K562 (cell line): ENCODE results near the gene ZSCAN12. TPM values are rescaled to one million over a fixed set of nuclear protein-coding genes. Genes with fewer than 3 reads are reported as not detected.

Experiments
- BCLAF1 ChIP-seq, 2 experiments: fragments of 450-650 bp in 1 of 2; IDR thresholded peaks; 2 replicates each; pipeline ENCODE4 v1.6.1; 2011 to 2017; ENCODE audit warnings: low read depth in 2 of 2, antibody characterized with exemption in 1 of 2, borderline replicate concordance in 1 of 2, low read length in 1 of 2, mild to moderate bottlenecking in 1 of 2, mixed read lengths in 1 of 2; ENCODE audit not compliant: control insufficient read depth in 1 of 2
- PHF21A ChIP-seq: fragments of 450-650 bp; IDR thresholded peaks from 2 replicates; pipeline ENCODE4 v1.6.1; 2017; ENCODE audit warnings: low read depth, borderline replicate concordance
- PTBP1 ChIP-seq: fragments of 200-400 bp; formaldehyde crosslinking; IDR thresholded peaks from 2 replicates; pipeline ENCODE4 v1.6.1; 2017; ENCODE audit warnings: low read depth, low read length
- RBBP5 ChIP-seq: fragments of 200-600 bp; sonication (generic); IDR thresholded peaks from 2 replicates; pipeline ENCODE4 v1.6.1; 2012; ENCODE audit warnings: borderline replicate concordance, mild to moderate bottlenecking, low read length, control low read depth, inconsistent platforms; ENCODE audit not compliant: insufficient read depth, poor library complexity, severe bottlenecking
- SAP30 ChIP-seq: fragments of 200-600 bp; sonication (generic); IDR thresholded peaks from 2 replicates; pipeline ENCODE4 v1.6.1; 2012; ENCODE audit warnings: borderline replicate concordance, low read depth, mild to moderate bottlenecking, moderate library complexity, low read length, control low read depth, inconsistent platforms; ENCODE audit not compliant: insufficient read depth, poor library complexity, severe bottlenecking
- SMARCA5 ChIP-seq: fragments of 450-650 bp; IDR thresholded peaks from 2 replicates; pipeline ENCODE4 v1.6.1; 2016
- TFE3 ChIP-seq: fragments of 450-650 bp; formaldehyde crosslinking; IDR thresholded peaks from 2 replicates; pipeline ENCODE4 v1.4.0; 2020; ENCODE audit warnings: mild to moderate bottlenecking, mixed read lengths
- ZKSCAN3 ChIP-seq: fragments of 250-450 bp; sonication (Bioruptor Pico); IDR thresholded peaks from 2 replicates; pipeline ENCODE4 v1.4.0; 2020
- ZNF449 ChIP-seq: fragments of 250-450 bp; sonication (Bioruptor Pico); IDR thresholded peaks from 2 replicates; pipeline ENCODE4 v1.8.0; 2022; ENCODE audit warnings: moderate library complexity, mild to moderate bottlenecking, inconsistent platforms
- ZNF592 ChIP-seq: fragments of 450-650 bp; IDR thresholded peaks from 2 replicates; pipeline ENCODE4 v1.6.1; 2017; ENCODE audit warnings: antibody characterized with exemption, mild to moderate bottlenecking
- ZNF76 ChIP-seq: fragments of 250-450 bp; sonication (Bioruptor Pico); IDR thresholded peaks from 2 replicates; pipeline ENCODE4 v1.4.0; 2020; ENCODE audit warnings: mild to moderate bottlenecking, moderate library complexity, borderline replicate concordance
- polyA plus RNA-seq, 8 experiments: library from polyadenylated mRNA; depleted of rRNA in 4 of 8; stranded (reverse) in 5 of 8; unstranded in 3 of 8; fragments of >200 nt; fragmentation: Nextera tagmentation in 2 of 8; fragmentation: Illumina TruSeq in 1 of 8; extraction: Ambion mirVana in 2 of 8; extraction: Trizol in 1 of 8; gene quantifications; 2 replicates each; pipeline versions ENCODE4 v1.2.1 to v1.2.3, GENCODE V29; 2011 to 2014; ENCODE audit warnings: inconsistent platforms in 1 of 8, missing spikeins in 1 of 8
- total RNA-seq, 7 experiments: library from RNA; depleted of rRNA in 6 of 7; stranded (reverse); fragments of >200 nt in 6 of 7; fragmentation: Illumina TruSeq in 2 of 7; extraction: Trizol in 2 of 7; gene quantifications; 2 replicates each; pipeline versions ENCODE4 v1.2.1 to v1.2.3, GENCODE V29; 2011 to 2021; ENCODE audit warnings: low replicate concordance in 1 of 7
- TF ChIP-seq, protein P1 (sequence below), 2 experiments: fragments of 250-450 bp in 1 of 2; fragments of 450-650 bp in 1 of 2; sonication (Bioruptor Pico) in 1 of 2; IDR thresholded peaks; 2 replicates each; pipeline versions ENCODE4 v1.6.1 to v1.8.0; 2016 to 2021; ENCODE audit warnings: mild to moderate bottlenecking in 2 of 2, moderate library complexity in 2 of 2, missing compliant biosample characterization in 1 of 2, missing genetic modification characterization in 1 of 2

Gene ZSCAN12
- total and polyA plus RNA-seq, 9 of the 15 experiments (the other 6 are each of a cell fraction or from before 2014, with no cell fraction given), result 2.5 to 19.6 (median 12.5) TPM

GRCh38 chr6:28335040-28335563 lies 64.4 kb downstream of the ZSCAN12 start (continued):
- peak; percentile 64 for TF ChIP-seq RBBP5
- TF ChIP-seq ZNF449 (CRISPR knock-in tag), result peak; percentile 30; the same call in 1 of the 2 replicates
- TF ChIP-seq PTBP1, result no peak
- TF ChIP-seq TFE3 (CRISPR knock-in tag), result no peak
- no peak for TF ChIP-seq SMARCA5
- no peak for TF ChIP-seq ZNF76 (CRISPR knock-in tag)
- TF ChIP-seq ZKSCAN3, result no peak
- peak in 1 of 2 experiments; percentile 68; a peak in 1 of 4 replicates for TF ChIP-seq BCLAF1 (IDR thresholded peaks at IDR 0.05; ENCODE audit: borderline replicate concordance in 1 of 2, control insufficient read depth in 1 of 2, low read depth in 2 of 2, low read length in 1 of 2)
- TF ChIP-seq, protein P1, sequence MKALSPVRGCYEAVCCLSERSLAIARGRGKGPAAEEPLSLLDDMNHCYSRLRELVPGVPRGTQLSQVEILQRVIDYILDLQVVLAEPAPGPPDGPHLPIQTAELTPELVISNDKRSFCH (CRISPR knock-in tag; IDR thresholded peaks at IDR 0.05), result no peak
- TF ChIP-seq, protein P1 (tag; IDR thresholded peaks at IDR 0.05), result peak; percentile 25; the same call in 1 of the 2 replicates
- 0 out of 2 replicates have a peak, but pooled peaks have one; percentile 63 for TF ChIP-seq ZNF592
- TF ChIP-seq PHF21A, result 0 out of 2 replicates have a peak, but pooled peaks have one; percentile 56
- peak; percentile 2 for TF ChIP-seq SAP30
